Hindlimb muscle (tissue), 1 donor: Measurements from ENCODE around the gene GPR15. TPM values are rescaled to one million over a fixed set of nuclear protein-coding genes. Genes with fewer than 3 reads are reported as not detected.
"Not testable (repeated sequence)": the region's sequence is repeated elsewhere in the genome, so short reads cannot be mapped to it uniquely, and the experiment has no call there.

Source experiments
- DNase-seq: peaks from one replicate; pipeline ENCODE4 v3.0.0-alpha.2; 2013
- polyA plus RNA-seq: library from polyadenylated mRNA; unstranded; fragments of 120-200 nt; gene quantifications from one replicate; pipeline ENCODE4 v1.2.1, GENCODE V29; 2013; ENCODE audit not compliant: insufficient read length

The GPR15 gene
- polyA plus RNA-seq, 1 donor: not detected

DNA sequence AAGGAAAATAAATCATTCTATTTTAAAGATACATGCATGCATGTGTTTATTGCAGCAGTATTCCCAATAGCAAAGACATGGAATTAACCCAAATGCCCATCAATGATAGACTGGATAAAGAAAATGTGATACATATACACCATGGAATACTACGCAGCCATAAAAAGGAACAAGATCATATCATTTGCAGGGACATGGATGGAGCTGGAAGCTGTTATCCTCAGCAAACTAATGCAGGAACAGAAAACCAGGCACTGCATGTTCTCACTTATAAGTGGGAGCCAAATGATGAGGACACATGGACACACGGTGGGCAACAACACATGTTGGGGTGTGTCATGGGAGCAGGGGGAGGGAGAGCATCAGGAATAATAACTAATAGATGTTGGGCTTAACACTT is 28.0 kb downstream of the GPR15 start:
- DNase-seq: not testable (repeated sequence)

DNA sequence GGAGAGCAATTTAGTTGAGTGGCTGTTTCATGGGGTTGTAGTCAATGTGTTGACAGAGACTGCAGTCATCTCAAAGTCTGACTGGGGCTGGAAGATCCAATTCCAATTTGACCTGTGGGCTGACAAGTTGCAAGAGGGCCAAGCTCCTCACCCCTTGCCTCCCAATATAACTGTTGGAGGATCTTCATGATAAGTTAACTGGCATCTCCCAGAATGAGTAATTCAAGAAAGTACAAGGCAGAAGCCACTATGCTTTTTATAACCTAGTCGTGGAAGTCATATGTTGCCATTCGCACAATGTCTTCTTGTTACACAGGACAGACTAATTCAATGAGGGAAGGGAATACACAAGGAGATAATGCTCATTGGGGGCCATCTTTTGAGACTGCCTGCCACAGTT is 29.1 kb downstream of the GPR15 start:
- no peak for DNase-seq

DNA sequence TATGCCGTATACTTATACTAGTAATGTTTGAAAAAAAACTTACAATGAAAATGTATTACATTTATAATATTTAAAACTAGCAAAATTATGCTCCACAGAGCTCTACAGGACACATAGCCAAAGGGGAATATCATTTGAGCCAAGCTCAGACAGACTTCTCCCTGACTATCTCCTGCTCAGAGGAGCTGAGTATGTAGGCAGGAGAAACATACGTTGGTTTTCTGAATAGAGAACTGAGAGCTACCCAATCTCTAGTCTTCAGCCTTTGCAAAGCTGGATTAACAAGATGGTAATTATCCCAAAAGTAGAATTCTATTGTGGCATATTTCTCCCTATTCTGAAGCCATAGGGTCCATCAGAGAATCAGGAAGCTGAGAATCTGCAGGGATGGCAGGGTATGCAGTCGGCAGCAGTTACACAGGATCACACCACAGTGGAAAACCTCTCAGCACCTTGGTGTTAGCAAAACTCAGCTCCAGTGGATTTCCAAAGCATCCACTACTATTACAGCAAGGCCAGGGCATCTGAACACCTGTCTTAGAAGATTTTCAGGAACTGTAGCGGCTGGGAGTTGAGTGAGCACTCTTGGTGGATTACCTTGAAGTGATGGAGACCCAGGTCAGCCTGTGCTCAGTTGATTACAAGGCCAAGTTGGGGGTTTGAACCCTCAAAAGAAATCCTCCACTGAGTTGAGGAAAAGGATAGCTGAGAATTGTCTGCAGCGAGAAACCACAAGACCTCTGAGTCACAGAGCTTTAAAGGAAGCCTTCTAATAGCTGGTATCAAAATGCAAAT is 30.1 kb downstream of the GPR15 start:
- DNase-seq: no peak

DNA sequence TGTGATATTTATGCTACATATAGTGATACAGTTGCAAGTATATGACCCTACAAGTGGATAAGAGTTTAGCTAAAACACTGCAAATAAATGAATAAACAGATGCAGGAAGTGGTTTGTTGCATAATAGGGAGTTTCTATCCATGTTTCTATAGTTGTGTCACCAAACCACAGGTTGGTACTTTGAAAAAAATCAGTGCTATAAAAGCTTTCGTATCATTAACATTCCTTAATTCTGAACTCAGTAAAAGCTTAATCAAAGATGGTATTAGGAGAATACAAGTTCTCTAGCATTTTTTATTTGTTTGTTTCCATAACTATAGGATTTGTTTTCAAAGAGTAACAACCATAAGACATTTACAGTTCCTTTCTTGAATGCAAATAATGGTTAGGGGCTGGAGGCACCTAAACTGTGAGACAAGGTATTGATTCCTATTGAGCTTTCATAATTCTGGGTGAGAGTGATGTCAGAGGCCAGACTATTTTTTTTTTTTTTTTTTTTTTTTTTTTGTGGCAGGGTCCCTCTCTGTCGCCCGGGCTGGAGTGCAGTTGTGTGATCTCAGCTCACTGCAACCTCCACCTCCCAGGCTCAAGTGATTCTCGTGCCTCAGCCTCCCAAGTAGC is 32.0 kb downstream of the GPR15 start:
- no peak for DNase-seq

DNA sequence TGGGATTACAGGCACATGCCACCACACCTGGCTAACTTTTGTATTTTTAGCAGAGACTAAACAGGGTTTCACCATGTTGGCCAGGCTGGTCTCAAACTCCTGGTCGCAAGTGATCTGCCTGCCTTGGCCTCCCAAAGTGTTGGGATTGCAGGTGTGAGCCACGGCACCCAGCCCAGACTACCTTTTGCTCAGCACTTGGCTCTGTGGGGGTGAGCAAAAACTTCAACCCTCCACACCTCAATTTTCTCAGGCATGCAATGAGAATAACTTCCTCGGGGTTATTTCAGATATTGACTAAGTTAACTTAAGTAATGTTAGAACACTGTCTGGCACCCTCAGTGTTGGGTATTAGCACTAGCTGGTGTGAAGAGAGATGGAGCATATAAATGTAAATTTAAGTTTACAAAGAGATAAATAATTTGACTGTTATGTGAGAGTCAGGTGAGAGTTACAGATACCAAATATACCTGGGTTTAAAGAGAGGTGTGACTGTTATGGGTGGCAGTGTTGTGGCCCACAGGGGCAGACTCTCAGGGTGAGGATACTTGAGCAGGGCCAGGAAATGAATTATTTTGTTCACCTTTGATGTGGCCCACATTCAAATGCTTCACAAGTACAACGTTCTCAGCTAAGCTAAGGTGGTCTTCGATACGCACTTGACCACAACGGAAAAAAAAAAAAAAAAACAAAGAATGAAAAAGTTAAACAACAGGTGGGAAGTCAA is 32.7 kb downstream of the GPR15 start:
- no peak for DNase-seq

DNA sequence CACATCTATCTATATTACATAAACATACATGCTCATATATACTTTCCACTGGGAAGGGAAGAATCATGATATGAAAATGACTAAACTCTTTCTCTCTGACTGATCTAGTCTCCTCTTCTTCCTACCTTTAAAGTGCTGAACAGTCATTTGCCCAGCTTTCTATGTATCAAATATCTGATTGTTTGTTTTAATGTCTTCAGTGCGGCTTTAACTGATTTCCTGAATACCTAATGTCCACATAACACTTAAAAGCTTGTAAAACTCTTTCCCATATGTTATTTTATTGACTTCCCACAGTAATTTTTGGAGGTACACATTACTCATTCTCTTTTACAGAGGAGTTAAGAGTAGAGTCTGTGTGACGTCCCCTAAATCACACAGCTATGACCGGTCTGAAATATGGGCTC is 33.5 kb downstream of the GPR15 start:
- DNase-seq: no peak

DNA sequence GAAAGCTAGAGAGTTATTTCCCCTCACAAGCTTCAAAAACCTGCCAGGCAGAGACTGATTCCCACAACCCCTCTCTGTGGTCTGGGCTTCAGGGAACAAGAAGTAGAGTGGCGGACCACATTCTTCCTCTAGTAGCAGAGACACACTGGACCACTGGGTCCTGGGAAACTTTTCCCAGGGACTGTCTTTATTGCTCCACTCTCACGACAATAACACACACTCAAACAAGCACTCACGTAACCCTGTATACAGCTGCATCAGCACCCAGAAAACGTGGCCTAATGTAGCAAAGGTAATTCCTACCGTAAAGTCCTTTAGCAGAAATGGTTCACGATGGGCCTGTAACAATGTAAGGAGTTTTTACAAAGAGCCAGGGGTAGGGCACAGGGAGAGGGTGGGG is 34.1 kb downstream of the GPR15 start:
- DNase-seq: no peak

DNA sequence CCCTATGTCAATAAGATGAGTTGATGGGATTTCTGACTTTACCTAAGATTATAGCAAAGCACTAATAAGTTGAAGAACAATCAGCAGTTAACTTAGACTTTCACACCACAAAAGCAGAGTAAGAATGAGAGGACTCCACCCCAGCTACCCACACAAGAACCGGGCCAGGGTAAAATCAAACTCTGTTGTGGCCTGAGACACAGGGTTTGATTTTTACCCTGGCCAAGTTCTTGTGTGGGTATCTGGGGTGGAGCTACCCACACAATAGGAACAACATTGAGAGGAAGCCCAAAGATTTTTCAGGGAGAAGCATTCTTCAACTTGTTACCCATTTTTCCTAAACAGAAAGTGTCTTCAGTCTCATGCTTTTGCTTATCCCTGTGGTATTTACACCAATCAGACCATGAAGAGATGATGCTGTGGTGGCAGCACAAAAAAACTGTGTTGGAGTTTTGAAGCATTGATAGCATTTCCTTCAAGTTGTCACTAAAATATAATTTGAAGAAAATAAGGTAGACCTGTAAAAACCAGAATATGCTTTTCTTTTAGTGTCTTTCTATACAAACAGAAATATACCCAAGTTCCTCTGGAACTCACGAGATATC is 36.0 kb downstream of the GPR15 start:
- no peak for DNase-seq

DNA sequence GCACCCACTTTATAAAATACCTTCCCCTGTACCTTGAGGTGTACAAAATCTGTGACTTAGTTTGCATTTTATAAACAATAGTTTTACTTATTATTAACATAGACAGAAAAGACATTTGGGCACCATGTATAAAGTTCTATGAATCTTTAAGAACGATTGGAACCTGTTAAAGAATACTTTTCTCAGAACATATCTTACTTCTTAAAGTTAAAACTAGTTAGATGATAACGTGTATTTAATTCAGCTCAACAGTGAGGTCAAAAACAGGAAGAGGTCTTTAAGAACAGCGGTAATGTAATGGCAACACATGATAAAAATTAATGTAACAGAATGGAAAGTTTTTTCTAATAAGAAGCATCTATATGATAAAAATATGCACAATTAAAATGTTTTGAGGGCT is 36.6 kb downstream of the GPR15 start:
- no peak for DNase-seq

DNA sequence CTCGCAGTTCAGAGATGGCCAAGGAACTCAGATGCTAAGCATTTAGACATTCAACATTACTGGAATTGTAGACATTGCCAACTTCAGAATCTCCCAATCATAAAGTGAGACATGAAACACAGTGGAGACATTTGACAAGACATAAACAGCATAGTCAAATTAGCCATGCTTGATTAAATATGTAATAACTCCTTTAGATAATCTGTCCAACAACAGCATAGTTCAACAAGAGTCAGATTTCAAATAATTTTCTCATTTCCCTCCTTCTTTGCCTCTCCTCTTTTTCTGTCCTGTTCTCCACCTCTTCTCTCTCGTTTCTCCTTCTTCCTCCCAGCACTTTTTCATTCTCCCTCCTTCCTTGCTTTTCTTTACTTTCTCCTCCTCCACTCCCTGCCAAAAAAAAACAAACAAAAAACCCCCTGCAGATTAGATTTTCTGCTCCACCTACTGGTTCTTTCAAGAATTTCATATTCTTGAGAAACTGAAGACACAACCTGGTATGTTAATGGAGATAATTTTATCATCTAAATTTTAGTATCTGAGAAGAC is 41.5 kb downstream of the GPR15 start:
- DNase-seq: no peak

DNA sequence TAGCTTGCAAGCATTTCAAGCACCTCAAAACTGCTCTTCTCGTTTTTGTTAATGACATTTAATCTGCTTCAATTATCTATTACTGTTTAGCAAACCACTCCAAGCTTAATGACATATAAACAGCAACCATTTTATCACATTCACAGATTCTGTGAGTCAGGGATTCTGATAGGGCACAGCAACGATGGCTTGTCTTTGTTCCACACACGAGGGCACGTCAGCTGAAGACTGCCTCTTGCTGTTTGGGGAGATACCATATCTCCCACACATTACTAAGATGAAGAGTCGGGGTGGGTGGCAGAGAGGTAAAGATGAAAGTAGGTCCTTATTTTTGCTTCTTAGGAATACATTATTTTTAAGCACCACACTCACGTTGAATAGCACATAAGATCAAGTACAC is 42.4 kb downstream of the GPR15 start:
- no peak for DNase-seq

DNA sequence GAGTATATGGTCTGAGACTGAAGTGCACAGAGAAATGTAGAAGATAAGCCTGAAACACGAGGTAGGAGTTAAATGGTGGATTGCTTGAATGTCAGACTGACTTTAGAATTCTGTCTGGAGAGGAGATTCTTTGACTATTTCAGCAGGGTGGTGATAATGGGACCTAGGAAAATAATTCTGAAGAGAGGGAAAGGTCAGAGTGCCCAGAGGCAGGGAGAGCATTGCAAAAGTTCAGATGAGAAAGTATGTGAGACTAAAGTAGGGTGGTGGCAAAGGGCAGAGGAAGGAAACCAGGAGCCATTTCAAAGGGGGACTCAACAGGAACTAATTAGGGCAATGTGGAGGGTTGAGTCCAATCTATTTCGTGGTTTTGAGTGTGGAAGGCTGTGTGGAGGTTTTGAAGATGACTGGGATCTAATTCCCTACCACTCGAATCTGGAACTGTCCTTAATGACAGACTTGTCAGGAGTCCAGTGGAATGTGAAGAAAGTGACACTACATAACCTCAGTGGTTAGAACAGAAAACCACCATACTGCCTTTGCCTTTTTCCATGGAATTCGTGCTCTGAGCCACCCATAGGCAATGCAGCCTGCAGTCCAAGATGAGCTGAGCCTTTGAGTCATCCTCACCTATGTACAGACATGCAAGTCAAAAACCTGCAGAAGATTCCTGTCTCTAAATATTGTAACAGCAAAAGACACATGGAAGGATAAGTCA is 45.6 kb downstream of the GPR15 start:
- no peak for DNase-seq

DNA sequence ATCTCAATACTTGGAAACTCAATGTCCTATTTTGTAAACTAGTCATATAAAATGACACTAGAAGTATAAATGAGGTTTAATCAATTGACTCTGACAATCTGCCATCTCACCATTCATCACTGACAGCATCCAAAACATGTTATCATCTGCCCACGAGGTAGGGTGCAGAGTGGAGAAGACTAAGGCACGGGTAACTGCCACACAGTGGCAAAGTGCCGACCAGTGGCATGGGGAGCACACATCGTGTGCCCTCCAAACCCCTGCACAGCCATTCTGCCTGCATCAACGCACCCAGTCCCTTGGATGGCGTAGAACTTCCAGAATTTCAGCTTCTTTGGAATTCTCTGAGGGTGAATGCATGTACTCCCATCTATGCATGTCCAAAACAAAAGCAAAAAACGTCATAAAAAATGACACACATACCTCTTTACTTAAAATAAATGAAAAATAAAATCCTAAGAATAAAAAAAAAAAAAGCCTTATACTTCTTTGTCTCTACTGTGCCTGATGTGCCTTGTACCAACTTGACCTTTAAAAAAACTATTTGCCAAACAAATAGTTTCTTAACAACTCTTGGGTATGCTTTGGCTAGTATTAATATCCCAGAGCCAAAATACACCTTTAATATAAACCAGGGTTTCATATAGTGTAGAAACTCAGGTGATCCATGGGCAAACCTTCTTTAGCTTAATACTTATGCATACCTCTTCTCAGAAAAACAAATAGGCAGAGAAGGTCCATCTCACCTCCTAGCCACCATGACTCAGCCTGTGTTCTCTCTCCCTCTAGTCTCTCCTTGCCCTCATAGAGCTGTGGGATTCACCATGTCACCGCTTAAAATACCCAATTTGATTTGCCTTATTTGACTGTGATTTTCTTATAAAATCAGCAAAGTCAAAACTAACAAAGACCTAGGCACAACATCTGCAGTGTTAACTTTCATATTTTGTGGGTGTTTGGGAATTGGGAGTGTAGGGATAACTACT is 48.9 kb downstream of the GPR15 start:
- DNase-seq: no peak

DNA sequence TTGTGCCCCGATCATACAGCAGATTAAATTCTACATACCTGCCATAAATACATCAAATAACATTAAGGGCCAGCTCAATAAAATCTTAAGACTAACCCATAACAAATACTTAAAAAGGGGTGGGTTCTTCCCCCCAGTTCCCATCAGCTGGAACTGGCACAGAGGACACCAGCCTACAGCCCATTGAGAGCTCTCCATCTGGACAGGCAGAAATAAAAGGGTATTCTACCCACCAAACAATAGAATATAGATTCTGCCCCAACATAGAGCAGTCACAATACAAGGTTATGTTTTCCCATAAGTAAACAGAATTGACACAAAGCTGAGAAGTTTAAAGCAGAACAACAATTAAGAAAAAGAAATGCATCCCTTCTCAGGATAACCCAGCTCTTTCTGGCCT is 49.7 kb downstream of the GPR15 start:
- DNase-seq: no peak

DNA sequence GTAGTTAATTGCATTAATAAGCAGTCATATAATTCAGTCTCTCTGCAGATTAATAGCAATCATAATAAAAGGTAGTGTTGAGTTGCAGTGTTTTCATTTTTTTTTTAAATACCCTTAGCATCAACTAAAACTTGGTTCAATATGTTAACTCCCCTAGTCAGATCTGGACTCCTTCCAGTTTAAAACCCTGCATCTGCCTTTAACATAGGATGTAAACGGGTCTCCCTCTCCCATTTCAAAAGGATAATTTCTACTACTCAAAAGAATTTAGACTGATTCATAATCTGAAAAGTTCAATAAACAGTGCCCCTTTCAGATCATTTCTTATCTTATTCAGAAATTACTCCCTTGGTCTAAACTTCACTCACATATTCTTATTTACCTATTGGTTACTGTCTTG is 50.3 kb downstream of the GPR15 start:
- no peak for DNase-seq

DNA sequence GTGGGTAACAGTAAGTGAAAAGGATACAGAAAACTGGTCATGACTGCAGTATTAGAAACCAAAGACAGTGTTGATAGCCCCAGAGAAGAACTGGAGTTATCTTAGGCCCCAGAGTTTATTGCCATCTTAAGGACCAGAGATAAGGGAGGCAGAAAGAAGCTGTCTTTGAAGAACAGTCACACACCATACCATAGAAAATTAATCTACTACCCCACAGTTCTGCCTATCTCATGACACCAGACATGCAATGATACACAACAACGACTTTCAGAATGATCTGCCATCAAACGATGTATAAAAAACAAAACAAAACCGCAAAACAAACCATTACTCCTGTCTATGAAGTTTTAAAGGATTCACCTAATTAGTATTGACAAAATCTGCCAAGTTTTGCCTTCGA is 52.0 kb downstream of the GPR15 start:
- DNase-seq: no peak

Other genes with a start within 250 kb of the GPR15 start
- not detected for gene OR5H2, start 249.5 kb upstream of the GPR15 start, polyA plus RNA-seq
- not detected for gene OR5K4, start 178.1 kb upstream of the GPR15 start, polyA plus RNA-seq
- not detected for gene OR5K3, start 141.3 kb upstream of the GPR15 start, polyA plus RNA-seq
- gene OR5K1, start 68.8 kb upstream of the GPR15 start, polyA plus RNA-seq: not detected
- not detected for gene OR5K2, start 34.3 kb upstream of the GPR15 start, polyA plus RNA-seq
- 76.8 TPM for gene CLDND1, start 9.1 kb upstream of the GPR15 start, polyA plus RNA-seq
- gene CPOX, start 61.6 kb downstream of the GPR15 start, polyA plus RNA-seq: 13.7 TPM
- 5.7 TPM for gene ST3GAL6, start 231.4 kb downstream of the GPR15 start, polyA plus RNA-seq